Activated effector memory CD4-positive, alpha-beta T cell treated with anti-CD3 and anti-CD28 coated beads, Interleukin-2, amount 50 U/mL, for 16 hours (primary cell): Measurements from ENCODE around the gene OTOP2.
A peak's percentile ranks its signal among the peaks of the same experiment; 100 is the strongest.
"Not testable (repeated sequence)": the region's sequence is repeated elsewhere in the genome, so short reads cannot be mapped to it uniquely, and the experiment has no call there.

ENCODE experiments used
- DNase-seq: peaks from one replicate; pipeline ENCODE4 v3.0.0-alpha.2; 2020

The OTOP2 gene

DNA sequence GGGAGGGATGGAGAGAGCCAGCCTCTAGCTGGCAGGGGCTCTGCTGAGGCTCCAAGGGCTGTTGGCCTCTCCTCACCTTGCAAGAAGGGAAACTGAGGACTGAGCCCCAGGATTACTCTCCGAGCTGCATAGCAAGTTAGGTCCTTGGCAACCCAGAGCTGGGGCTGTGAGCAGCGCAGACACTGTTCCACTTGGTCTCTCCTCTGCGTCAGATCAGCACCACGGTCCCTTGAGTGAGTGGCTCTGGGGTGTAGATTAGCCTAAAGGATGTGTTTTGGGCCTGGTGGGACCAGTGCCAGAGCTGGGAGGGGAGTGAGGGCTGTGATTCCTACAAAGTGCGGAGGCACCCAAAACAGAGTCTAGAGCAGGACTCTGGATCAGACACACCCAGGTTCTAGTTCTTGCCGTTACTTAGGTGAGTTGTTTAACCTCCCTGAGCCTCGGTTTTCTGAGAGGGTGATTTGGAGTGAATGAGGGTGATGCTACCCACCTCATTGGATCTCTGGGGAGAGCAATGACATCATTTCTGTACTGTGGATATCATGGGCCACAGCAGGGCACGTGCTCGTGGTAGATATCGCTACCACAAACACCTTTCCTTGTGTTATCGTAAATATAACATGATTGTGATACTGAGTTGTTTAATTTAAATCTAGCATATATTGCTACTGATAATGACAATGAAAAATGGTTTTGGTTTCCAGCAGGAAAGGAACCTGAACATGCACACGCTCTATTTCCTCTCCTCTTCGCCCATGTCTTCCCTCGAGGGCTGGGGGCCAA lies 22.5 kb upstream of the OTOP2 start:
- no peak for DNase-seq

DNA sequence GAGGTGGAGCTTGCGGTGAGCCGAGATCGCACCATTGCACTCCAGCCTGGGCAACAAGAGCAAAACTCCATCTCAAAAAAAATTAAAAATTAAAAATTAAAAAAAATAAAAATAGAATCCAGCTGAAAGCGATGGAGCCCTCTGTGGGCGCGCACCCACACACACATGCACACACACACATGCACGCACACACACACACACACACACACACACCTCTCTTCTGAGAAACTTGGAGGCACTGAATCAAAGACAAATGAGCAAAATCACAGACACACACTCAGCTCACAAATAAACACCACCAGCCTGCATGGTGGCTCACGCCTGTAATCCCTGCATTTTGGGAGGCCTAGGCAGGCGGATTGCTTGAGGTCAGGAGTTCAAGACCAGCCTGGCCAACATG lies 21.0 kb upstream of the OTOP2 start:
- DNase-seq = no peak

GRCh38 chr17:74903671-74904070 lies 20.4 kb upstream of the OTOP2 start:
- DNase-seq = no peak

DNA sequence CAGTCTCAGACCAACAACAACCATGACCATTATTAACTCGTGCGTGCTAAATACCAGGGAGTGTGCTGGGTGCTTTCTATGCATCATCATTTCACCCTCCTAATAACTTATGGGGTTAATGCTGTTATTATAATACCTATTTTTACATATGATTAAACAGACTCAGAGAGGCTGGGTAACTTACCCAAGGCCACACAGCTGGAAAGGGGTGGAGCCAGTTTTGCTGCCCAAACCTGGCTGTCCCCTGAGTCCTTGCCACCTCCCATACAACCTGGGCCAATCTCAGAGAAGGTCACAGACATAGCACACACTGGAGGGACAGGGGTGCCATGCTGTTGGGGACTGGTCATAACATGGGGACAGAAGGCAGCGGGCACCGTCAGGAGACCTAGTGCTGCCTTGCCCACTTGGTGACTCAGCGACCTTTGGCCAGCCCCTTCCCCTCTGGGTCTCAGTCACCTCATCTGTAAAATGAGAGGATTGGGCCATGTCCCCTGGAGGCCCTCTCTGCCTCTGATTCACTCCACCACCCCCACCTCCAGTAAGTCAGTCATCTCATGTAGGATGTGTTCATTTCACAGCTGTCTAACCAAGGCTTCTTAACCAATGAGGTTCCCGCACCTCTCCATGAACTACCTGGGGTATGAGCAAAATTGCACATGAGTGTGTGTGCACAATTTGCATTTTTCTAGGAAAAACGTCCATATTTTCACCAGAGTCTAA lies 19.2 kb upstream of the OTOP2 start:
- DNase-seq = no peak

- not testable (repeated sequence) for DNase-seq
These were observed 17.8 kb upstream of the OTOP2 start for GRCh38 chr17:74906214-74906793.

DNA sequence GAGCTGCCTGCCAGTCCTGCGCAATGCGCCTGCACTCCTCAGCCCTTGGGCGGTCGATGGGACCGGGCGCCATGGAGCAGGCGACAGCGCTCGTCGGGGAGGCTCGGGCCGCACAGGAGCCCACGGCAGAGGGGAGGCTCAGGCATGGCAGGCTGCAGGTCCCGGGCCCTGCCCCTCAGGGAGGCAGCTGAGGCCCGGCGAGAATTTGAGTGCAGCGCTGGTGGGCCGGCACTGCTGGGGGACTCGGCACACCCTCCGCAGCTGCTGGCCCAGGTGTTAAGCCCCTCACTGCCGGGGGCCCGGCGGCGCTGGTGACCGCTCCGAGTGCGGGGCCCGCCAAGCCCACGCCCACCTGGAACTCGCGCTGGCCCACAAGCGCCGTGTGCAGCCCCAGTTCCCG lies 17.1 kb upstream of the OTOP2 start:
- DNase-seq = no peak

DNA sequence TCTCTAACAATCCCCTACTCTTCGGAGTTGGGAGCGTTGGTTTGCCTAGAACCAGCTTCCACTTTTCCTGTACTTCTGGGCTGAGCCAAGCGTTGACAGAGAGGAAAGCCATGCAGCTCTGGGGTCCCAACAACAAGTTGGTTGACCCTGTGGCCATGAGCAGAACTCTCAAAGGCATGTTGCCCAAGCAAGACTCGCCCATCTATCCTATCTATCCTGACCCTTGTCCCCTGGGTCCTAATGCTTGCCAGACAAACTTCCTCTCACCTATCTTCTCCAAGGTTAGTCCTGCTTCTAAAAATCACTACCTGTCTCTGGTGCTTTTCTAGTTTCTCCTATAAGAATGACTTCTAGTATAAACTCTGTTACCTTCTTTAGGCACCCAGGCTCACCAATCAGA lies 15.0 kb upstream of the OTOP2 start:
- DNase-seq = not testable (repeated sequence)

- DNase-seq = not testable (repeated sequence)
These were observed 12.7 kb upstream of the OTOP2 start for GRCh38 chr17:74911423-74911822.

GRCh38 chr17:74916136-74916850 lies 7.8 kb upstream of the OTOP2 start:
- DNase-seq = no peak

DNA sequence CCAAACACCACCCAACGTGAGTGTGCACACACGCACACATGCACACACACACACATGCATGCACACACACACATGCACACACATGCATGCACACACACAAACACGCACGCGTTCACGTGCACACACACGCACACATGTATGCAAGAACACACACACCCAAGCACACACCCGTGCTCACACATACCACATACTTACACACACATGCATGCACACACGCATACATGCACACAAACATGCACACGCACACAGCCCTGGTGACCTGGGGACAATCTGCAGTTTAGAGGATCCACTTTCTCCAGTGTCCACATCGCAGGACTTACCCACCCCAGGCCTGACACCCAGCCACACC lies 7.2 kb upstream of the OTOP2 start:
- DNase-seq = no peak

- no peak for DNase-seq
These were observed 6.6 kb upstream of the OTOP2 start for GRCh38 chr17:74917430-74917829.

GRCh38 chr17:74918906-74919305 lies 5.2 kb upstream of the OTOP2 start:
- DNase-seq = no peak

GRCh38 chr17:74919440-74920305 lies 4.4 kb upstream of the OTOP2 start:
- no peak for DNase-seq

DNA sequence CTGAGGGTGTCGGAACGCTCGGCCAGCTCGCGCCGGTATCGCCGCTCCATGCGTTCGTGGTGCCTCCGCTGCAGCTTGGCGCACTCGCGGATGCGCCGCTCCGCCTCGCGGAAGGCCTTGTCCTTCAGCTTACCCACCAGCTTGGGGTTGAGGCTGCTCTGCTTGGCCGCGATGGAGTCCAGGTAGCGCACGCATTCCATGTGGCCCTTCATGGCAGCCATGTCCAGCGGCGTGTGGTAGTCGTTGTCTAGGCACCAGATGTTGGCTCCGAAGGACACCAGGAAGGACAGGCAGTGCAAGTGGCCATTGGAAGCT lies 3.8 kb upstream of the OTOP2 start:
- no peak for DNase-seq

DNA sequence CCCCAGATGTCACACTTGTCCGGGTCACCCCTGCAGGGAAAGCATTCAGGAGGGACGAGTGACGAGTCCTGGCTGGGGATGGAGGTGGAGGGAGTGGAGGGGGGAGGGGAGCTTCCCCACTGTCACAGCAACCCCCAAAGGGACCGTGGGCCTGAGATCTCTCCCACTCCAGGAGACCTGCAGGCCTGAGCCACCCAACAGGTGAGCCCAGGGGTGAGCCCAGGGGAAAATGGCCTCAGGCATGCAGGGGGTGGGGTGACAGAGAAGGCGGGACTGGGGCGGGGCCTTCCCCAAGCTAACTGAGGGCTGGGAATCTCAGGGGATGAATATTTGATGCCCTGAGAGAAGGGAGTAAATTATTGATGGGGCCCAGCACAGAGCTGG lies 3.4 kb upstream of the OTOP2 start:
- no peak for DNase-seq

DNA sequence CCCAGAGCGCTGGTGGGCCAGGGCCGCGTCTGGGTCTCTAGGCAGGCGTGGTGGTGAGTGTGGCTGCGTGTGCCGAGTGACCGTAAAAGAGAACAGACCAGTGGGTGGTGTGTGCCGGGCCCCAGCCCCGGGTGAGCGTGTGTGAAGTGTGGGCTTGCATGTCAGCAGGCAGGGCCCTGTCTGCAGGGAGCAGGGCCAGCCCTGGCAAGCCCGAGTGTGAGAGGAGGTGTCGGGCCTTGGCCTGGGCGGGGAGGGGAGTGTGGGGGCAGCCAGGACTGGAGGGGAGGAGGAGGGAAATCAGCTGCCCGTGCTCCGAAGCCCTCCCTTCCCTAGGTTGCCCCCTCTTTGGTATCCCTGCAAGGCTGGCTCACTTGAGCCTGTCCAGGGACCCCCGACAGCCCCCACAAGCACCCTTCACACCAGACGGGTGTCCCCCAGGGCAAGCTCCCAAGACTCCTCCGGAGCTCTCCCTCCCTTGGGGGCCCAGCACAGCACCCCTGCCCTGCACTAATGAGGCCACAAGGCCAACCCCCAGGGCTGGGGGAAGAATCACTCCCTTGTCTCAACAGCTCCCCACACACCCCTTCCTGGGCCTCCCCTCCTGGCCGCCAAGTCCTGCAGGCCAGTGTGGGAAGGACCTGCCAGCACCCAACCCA lies 2.9 kb upstream of the OTOP2 start:
- no peak for DNase-seq

DNA sequence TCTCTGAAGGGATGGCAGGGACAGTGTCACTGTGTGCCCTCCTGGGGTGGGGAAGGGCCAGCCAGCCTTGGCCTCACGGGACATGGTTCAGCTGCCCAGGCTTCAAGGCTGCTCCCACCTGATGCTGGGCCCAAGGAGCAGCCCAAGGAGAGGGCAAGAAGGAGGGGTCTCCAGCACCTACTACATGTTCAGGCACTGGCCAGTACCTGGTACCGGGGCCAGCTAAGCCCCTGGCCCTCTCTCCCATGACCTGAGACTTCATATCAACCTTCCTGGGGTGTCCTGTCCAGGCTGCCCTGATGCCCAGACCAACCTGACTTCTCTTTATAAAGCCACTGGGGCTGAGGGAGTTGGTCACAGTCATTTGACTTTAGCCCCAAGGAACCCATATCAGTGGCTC lies 2.3 kb upstream of the OTOP2 start:
- no peak for DNase-seq

DNA sequence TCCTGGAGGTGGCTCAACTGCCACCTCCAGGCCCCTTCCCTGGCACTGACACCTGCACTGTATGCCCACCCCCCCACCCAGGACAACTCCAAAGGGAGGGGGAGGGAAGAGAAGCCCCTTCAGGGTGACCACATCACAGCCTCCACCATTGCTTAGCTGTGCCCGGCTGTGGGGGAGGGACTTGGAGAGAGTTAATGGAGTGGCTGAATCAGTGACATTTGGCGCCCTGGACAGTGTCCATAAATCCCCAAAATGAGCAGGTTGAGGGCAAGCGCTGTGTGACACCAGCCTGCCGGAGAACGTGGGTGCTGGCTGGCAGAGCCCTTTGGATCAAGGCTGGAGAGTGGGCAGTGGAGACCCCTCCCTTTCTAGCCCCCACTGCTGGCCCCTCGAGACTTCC lies 1.9 kb upstream of the OTOP2 start:
- no peak for DNase-seq

GRCh38 chr17:74922694-74923537 lies 1.2 kb upstream of the OTOP2 start, which contains the start of gene USH1G:
Gene USH1G, minus strand, starts transcription at chr17:74923255. Its CDS starts 182 bp downstream, at chr17:74923073.
- DNase-seq = no peak

- peak; percentile 90 for DNase-seq
These were observed 379 bp upstream of the OTOP2 start for GRCh38 chr17:74923538-74924249.

GRCh38 chr17:74925242-74925641 lies 1.2 kb downstream of the OTOP2 start:
- DNase-seq = no peak
